CD1c-positive myeloid dendritic cell (primary cell): ENCODE measurements around the gene ABHD14A.
"Not testable (repeated sequence)": the region's sequence is repeated elsewhere in the genome, so short reads cannot be mapped to it uniquely, and the experiment has no call there.

Experiments
- DNase-seq: peaks from one replicate; pipeline ENCODE4 v3.0.0-alpha.2; 2016; ENCODE audit errors: extremely low spot score

ABHD14A gene

DNA sequence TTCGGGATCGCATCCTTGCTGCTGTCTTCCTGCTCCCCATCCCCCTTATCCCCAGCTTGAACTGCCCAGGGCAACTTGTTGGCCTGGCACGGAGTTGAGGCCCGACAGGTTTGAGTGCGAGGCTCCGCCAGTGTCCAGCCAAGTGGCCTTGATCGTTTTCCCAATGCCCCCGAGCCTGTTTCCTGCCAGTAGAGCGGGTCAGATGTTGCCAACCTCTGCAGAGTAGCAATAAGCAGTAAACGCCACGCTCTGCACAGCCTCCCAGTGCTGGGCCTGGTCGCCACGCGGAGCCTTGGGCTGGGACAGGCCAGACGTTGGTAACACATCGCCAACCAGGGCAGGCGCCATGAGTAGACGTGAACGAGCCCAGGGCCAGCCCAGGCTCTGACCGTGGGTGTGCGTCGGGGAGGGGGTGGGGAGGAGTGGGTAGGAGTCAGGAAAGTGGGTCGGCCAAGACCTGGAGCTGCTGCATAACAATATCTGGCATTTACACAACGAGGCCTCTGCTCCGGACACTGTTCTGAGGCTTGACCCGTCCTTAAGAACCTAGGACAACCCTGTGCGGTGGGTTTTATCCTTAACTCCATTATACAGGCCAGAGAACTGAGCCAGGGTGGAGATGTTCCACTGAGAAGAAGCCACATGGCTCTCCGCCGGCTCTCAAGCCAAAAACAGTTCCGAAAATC lies 444 bp upstream of the ABHD14A start:
- no peak for DNase-seq

DNA sequence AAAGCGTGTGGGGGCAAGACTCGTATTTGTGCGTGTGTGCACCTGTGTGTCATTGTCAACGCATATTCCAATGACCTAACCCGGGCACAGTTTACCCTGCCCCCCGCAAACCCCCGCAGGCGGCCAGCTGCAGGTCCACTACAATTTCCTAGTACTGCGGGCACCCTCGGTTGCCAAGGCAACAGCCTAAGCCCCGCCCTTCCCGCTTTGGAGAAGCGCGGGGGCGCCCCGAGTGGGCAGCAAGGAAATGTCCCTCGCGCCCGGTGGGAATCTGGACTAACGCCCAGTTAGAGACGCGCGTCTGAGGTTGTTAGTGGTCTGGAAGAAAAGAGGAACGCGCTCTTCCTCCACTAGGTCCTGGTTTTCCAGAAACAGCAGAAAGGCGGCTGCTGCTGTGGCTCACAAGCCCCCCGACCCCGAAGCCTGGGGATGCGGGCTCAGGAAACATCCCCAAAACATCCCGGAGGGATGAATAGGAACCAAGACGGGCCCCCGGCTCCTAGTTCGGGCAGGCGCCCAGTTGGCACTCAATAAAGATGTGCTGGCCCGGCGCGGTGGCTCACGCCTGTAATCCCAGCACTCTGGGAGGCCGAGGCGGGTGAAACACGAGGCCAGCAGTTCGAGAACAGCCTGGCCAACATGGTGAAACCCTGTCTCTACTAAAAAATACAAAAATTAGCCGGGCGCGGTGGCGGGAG lies 1.1 kb downstream of the ABHD14A start:
- peak; percentile 92 for DNase-seq

DNA sequence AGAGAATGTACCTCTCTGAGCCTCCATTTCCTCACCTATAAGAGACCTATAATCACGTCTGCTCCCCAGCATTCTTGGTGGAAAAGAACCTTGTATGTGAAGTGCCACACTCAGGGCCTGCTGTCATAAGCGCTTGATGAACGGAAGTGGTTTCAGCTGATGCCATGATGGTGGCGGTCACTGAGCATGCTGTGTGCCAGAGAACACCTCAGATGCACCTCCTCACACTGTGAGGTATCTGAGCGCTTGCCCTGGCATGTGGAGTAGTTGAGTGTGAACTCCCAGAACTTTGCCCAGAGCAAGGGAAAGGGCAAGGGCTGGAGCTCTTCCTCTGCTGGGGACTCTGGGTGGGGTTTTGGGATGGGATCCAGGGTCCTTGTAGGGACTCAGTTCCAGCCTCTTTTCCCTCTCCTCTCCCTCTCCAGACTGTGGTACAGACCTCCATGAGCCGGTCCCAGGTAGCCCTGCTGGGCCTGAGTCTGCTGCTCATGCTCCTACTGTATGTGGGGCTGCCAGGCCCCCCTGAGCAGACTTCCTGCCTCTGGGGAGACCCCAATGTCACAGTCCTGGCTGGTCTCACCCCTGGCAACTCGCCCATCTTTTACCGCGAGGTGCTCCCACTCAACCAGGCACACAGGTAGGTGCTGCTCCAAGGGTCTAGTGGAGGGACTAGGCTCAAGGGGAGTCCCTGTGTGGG lies 2.7 kb downstream of the ABHD14A start:
- no peak for DNase-seq

DNA sequence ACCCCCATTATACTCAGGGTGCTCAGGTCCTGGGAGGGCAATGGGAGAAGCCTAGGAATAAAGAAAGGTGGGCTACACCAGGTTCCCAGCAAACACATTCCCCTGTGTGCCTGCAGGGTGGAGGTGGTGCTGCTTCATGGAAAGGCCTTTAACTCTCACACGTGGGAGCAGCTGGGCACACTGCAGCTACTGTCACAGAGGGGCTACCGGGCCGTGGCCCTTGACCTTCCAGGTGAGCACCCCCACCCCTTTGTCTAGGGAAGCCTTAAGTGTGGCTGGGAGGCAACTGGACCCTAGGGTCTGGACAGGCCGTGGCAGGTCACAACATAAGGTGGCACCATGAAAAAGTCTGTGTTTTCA lies 3.3 kb downstream of the ABHD14A start:
- DNase-seq, result no peak

DNA sequence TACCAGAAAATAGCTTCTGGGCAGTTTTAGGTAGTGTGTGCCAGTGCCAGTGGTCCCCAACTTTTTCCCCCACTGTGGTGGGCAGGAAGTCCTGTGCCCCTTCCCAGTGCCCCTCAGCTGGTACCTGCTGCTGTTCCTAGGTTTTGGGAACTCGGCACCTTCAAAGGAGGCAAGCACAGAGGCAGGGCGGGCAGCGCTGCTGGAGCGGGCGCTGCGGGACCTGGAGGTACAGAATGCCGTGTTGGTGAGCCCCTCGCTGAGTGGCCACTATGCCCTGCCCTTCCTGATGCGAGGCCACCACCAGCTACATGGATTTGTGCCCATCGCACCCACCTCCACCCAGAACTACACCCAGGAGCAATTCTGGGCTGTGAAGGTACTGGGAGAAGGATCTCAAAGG lies 5.4 kb downstream of the ABHD14A start:
- DNase-seq, result no peak

DNA sequence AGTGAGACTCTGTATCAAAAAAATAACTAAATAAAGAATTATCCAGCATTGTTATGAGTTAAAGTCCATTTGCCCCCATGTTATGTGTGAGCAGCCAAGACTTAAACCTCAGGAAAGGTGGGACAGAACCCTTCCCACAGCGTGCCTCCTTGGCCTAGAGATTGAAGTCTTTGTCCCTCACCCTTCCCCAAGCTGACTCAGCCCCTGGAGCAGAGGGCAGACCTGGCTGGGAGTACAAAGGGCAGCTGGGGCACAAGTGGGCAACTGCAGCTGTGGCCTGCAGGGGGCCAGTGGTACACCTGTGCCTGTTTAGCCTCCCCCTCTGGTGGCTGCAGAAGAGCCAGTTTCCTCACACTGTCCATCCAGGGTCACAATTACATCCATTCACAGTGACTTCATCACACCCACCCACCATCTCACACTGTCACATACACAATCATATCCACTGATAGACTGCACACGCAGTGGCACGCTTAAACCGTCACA lies 7.5 kb downstream of the ABHD14A start:
- DNase-seq, result no peak

DNA sequence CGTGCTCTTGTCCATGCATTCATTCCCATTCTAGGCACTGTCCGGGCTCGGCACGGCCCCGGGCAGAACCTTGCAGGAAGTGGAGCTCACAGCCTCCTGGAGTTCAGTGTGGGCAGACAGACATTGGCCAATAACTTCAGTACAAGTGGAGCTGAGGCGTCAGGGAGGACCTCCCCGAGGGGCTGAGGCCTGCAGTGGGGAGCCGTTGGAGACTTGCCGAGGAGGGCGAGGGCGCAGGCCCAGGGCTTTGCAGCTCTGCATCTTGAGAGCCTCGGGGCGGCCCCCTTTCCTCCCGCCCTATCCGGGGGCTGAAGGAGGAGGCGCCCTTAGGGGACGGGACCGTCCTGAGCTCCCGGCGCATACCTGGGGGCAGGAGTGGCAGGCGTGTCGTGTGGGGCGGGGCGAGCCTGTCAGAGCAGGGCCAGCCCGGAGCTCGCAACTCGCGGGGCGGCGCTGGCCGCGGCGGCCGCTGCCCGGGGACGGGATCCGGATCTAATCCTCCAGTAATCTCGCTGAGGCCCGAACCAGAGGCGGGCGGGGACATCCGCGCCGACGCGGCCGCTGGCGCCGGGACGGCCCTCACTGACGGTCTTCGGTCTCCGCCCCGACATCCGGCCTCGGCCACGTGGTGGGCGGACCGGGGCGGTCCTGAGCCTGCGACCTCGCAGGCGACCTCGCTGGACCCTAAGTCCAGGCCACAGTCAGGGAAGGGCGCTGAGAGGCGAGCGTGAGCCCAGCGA lies 8.1 kb downstream of the ABHD14A start, which contains the start of gene ACY1:
Gene ACY1, plus strand, starts transcription at position 698 of the 740 bp plus-strand sequence. CDS start 530 bp downstream, outside the sequence.
- DNase-seq, result peak; percentile 92

DNA sequence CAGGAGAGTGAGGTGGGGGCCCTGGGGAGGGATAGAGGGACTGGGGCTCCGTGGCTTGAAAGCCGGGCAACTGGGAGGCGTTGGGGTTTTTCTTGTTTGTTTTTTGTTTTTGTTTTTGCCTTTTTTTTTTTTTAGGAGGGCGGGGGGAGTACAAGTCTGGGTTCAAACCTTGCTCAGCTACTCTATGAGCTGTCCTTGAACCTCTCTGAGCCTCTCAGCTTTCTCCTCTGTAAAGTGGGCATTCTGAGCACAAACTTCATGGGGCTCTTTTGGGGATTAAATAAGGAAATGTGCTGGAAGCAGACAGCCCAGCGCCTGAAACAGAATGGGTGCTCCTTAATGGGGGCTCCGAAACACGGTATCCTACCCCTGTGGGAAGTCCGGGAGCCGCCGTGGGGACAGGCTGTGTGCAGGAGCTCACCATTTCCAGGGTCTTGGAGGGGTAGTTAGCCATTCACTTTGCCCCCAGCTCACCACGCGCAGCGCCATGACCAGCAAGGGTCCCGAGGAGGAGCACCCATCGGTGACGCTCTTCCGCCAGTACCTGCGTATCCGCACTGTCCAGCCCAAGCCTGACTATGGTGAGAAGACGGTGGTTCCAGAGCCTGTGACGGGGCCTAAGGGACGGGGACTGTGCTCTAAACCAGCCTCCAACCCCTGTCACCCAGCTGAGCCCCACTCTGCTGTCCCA lies 8.9 kb downstream of the ABHD14A start:
- no peak for DNase-seq

DNA sequence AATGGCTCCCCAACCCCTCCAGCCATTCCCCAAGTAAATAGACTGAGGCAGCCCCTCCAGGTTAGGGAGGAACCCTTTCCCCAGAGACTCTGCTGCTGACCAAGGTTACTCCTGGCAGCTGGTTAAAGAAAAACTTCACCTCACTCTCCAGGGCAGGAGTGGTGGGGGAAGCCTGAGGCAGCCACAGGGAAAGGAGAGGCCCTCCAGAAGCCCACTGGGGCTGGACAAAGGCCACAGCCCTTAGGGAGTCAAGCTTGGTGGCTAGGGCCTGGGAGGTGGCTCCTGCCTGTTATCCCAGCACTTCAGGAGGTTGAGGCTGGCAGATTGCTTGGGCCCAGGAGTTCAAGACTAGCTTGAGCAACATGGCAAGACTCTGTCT lies 9.4 kb downstream of the ABHD14A start:
- no peak for DNase-seq

DNA sequence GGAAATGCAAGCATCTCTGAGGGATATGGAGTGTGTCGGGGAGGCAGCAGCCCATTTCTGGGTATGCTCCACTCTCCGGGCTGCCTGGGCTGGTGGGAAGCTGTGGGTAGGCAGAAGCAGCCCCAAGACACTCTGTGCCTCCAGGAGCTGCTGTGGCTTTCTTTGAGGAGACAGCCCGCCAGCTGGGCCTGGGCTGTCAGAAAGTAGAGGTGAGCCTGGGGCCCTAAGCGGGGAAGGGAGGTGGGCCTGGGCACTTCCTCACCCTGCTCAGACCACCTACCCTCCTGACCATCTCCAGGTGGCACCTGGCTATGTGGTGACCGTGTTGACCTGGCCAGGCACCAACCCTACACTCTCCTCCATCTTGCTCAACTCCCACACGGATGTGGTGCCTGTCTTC lies 10.2 kb downstream of the ABHD14A start:
- no peak for DNase-seq

DNA sequence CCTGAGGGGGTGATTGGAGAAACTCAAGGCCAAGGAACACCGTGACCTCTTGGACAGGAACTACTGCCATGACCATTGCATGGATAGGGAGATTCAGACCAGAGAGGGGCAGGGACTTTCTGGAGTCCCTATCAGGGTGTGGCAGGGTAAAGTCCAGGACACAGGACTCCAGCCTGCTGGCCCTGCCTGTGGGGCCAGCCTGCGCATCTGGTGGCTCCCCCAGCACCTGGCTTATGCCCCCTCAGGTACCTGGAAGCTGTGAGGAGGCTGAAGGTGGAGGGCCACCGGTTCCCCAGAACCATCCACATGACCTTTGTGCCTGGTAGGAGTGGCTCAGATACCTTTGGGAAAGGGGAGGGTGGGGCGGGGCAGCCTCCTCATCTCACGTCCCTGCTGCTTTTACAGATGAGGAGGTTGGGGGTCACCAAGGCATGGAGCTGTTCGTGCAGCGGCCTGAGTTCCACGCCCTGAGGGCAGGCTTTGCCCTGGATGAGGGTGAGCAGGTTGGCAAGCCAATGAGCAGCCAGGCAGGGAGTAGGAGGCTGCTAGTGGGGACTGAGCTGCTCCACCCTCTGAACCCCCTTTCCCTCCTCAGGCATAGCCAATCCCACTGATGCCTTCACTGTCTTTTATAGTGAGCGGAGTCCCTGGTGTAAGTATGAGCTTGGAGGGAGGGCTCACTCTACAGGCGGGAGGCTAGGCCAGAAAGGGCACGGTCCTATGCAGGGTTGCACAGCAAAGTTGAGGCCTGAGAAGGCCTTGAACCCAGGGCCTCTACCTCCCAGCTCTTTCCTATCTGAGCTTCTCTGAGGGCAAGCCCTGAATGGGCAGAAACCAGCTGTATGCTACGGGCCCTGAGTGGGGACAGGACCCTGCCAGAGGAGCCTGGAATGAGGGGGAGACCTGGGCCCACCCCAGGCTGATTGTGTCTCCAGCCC lies 11.4 kb downstream of the ABHD14A start:
- DNase-seq, result no peak

DNA sequence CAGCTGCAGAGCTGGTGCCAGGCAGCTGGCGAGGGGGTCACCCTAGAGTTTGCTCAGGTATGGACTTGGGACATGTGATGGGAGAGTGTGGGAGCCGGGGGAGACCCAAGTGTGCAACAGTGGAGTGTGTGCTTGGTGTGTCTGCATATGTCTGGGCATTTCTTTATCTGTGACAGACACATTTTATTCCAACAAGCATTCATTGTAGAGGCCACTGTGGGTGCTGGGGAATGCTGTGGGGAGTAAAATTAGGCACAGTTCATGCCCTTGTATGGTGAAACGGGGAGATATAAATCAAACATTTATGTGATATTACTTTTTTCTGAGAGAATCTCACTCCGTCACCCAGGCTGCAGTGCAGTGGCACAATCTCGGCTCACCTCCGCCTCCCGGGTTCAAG lies 12.7 kb downstream of the ABHD14A start:
- DNase-seq, result no peak

DNA sequence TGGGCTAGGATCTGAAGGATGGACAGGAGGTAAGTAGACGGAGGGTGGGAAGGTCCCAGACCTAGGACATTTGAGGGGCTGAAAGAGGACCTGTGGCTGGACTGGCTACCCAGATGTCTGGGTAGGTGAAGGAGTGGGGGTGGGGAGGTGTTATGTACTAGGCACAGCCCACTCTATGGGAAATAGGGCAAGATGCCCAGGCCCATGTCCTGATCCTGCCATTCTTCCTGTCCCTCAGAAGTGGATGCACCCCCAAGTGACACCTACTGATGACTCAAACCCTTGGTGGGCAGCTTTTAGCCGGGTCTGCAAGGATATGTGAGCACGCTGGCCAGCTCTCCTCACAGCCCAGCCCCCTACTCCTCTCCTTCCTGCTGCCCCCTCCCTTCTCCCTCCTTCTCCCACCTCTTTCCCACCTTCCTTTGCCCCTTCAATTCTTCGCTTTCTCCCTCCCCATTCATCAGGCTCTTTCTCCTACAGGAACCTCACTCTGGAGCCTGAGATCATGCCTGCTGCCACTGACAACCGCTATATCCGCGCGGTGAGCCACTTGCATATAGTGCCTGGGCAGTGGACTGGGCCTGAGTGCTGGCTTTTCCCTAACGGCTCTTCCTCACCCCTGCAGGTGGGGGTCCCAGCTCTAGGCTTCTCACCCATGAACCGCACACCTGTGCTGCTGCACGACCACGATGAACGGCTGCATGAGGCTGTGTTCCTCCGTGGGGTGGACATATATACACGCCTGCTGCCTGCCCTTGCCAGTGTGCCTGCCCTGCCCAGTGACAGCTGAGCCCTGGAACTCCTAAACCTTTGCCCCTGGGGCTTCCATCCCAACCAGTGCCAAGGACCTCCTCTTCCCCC lies 13.7 kb downstream of the ABHD14A start:
- no peak for DNase-seq

DNA sequence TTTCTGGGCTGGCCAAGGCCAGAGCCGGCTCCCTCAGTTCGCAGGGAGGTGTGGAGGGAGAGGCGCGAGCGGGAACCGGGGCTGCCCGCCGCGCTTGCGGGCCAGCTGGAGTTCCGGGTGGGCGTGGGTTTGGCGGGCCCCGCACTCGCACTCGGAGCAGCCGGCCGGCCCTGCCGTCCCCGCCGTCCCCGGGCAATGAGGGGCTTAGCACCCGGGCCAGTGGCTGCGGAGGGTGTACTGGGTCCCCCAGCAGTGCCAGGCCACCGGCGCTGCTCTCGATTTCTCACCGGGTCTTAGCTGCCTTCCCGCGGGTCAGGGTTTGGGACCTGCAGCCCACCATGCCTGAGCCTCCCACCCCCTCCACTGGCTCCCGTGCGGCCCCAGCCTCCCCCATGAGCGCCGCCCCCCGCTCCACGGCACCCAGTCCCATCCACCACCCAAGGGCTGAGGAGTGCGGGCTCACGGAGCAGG lies 15.7 kb downstream of the ABHD14A start:
- DNase-seq, result not testable (repeated sequence)

DNA sequence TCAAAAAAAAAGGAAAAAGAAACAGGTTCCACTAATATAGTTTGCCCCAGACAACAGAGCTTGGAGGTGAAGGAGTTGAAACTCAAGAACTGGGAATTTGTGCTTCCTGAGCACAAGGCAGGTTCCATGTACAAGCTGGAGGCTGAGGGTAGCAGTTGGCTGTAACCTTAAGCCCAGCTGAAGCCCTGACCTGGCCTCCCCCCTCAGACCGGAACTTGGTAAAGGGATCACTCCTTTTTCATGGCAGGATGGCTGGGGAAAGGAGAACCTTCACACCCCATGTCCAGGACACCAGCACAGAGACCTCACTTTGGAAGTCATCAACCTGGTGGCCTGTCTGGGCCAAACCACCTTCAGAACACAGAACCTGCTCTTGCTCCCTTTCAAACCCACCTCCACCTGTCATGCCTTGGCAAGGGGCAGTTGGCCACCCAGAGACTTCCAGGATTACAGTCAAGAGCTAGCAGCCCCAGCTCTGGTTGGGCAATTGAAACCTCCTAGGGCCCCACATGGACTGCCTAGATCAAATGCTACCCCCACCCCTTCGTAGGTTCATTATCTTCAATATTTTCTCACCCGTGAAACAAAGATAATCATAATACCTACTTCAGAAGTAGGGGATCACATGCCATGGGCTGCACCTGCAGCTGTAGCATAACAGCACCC lies 17.3 kb downstream of the ABHD14A start:
- no peak for DNase-seq

DNA sequence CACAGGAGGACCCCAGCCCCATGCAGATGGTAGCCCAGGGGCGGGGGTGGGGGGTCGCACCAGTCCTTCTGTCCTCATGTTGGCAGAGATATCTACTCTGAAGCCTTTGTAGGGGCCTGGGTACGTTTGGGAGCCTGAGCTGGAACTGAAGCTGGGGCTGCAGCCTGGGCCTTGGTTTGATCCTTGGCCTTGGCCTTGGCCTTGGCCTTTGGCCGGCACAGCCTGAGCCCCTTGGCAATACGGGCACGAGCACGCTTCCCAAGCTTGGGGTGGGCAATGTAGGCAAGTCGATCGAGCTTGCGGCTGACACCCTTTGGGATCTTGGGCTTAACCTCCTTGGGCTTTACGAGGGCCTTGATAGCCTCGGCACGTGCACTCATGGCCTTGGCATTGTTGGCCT lies 18.8 kb downstream of the ABHD14A start:
- DNase-seq, result not testable (repeated sequence)

DNA sequence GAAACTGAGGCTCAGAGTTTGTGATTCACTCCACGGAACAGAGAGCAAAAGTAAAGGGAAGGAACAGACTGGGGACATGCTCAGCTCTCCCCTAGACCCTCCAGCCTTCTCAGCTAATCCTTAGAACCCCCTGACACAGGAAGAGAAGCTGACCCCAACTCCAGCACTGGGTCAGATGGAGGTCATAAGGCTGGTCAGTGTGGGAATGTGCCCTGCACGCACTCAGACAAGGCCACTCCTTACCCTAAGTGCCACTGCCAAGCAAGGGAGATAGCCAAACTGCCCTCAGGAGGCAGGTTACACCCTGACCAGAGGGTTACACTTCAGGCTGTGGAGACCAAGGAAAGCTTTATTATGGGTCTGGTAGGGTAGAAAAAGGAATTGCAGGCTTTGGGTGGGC lies 19.7 kb downstream of the ABHD14A start:
- DNase-seq, result no peak

DNA sequence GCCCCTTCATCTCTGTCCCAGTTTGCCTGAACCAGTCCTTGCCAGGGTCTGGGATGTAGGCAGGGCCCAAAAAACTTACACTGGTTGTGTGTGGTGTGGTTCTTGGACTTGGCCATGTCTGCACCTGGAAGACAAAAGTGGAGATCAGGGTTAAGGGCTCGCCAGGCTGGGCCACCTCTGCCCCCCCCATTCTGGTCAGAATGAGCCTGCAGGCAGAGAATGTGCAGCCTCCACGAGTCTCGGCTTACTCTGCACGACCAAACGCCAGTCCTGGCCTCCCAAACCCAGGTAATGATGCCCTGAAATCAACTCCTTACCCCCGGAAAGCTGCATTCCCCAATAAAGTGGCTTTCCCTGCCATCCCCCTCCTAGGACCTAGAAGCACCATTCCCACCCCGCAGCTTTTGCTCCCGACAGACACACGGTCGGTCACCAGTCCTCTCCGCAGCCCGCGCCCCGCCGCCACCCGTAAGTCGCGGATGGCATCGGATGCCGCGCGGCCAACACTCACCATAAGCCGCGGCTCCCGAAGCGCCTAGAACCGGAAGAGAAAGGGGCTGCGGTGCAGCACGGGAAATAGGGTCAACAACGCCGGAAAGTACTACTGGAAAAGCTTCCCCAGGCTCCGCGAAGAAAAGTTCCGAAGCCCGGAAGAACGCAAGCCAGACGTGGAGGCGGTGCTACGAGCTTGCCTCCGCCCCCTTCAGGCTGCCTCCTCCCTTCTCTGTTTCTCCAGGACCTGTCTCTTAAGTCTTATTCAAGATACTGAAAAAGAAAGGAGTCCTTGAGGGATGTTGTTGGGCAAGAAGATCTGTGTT lies 20.7 kb downstream of the ABHD14A start, which contains the start of gene RPL29:
Gene RPL29, minus strand, starts transcription at position 550 of the 818 bp plus-strand sequence. Its CDS starts 434 bp downstream, at position 116.
- peak; percentile 96 for DNase-seq
